Upper lobe of left lung (tissue), 4 donors: ENCODE data around the gene ANKAR.

Experiments used
- POLR2A ChIP-seq, 4 donors: fragments of 450-650 bp; IDR thresholded peaks; one replicate each; pipeline ENCODE4 v1.5.1; 2016 to 2017; ENCODE audit warnings: antibody characterized with exemption in 4 of 4, mild to moderate bottlenecking in 2 of 4
- TF ChIP-seq, protein P1 (sequence below), 6 experiments: fragments of 450-650 bp in 4 of 6; fragments of 200-600 bp in 2 of 6; sonication (generic) in 2 of 6; IDR thresholded peaks; one replicate each; pipeline ENCODE4 v1.5.1; 2016 to 2019; ENCODE audit warnings: antibody characterized with exemption in 6 of 6

DNA sequence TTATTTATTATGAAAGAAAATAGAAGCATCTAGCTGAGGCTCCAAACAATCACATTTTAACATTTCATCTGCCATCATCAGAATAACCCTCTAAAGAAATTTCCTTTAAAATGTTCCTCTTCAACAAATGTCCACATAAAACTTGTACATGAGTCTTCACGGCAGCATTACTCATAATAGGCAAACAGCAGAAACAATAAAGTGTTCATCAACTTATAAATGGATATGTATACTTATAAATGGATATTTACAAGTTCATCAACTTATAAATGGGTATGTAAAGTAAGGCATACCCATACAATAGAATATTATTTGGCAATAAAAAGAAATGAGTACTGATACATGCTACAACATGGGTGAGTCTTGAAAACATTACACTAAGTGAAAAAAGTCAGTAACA is 46.7 kb upstream of the ANKAR start:
- TF ChIP-seq, protein P1, sequence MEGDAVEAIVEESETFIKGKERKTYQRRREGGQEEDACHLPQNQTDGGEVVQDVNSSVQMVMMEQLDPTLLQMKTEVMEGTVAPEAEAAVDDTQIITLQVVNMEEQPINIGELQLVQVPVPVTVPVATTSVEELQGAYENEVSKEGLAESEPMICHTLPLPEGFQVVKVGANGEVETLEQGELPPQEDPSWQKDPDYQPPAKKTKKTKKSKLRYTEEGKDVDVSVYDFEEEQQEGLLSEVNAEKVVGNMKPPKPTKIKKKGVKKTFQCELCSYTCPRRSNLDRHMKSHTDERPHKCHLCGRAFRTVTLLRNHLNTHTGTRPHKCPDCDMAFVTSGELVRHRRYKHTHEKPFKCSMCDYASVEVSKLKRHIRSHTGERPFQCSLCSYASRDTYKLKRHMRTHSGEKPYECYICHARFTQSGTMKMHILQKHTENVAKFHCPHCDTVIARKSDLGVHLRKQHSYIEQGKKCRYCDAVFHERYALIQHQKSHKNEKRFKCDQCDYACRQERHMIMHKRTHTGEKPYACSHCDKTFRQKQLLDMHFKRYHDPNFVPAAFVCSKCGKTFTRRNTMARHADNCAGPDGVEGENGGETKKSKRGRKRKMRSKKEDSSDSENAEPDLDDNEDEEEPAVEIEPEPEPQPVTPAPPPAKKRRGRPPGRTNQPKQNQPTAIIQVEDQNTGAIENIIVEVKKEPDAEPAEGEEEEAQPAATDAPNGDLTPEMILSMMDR (IDR thresholded peaks at IDR 0.05) = no peak
- TF ChIP-seq POLR2A (IDR thresholded peaks at IDR 0.05) = no peak
